GM10847 (cell line): ENCODE measurements around the gene PEX26.
A peak's percentile ranks its signal among the peaks of the same experiment; 100 is the strongest.

Experiments used
- POLR2A ChIP-seq: IDR thresholded peaks from 2 replicates; pipeline ENCODE4 v1.6.1; 2011; ENCODE audit not compliant: insufficient read length; ENCODE audit errors: extremely low read depth

PEX26 gene

GRCh38 chr22:18077639-18078328, at the start of gene PEX26:
Gene PEX26 (plus strand): TSS chr22:18077990. CDS start chr22:18078377, 387 bp downstream.
- TF ChIP-seq POLR2A, result peak; percentile 51

GRCh38 chr22:18028817-18029527, 48.8 kb upstream of the PEX26 start:
- no peak for TF ChIP-seq POLR2A

GRCh38 chr22:18029686-18030267, 48.0 kb upstream of the PEX26 start:
- TF ChIP-seq POLR2A, result no peak

GRCh38 chr22:18031695-18032454, 45.9 kb upstream of the PEX26 start:
- TF ChIP-seq POLR2A, result no peak

GRCh38 chr22:18032455-18033101, 45.2 kb upstream of the PEX26 start:
- no peak for TF ChIP-seq POLR2A

- no peak for TF ChIP-seq POLR2A
These were observed 44.4 kb upstream of the PEX26 start for GRCh38 chr22:18033204-18033998.

GRCh38 chr22:18034076-18034475, 43.7 kb upstream of the PEX26 start:
- no peak for TF ChIP-seq POLR2A

- TF ChIP-seq POLR2A, result no peak
These were observed 42.0 kb upstream of the PEX26 start for GRCh38 chr22:18035751-18036150.

- TF ChIP-seq POLR2A, result no peak
These were observed 35.1 kb upstream of the PEX26 start for GRCh38 chr22:18042685-18043084.

GRCh38 chr22:18044548-18045271, 33.1 kb upstream of the PEX26 start:
- no peak for TF ChIP-seq POLR2A

- no peak for TF ChIP-seq POLR2A
These were observed 32.0 kb upstream of the PEX26 start for GRCh38 chr22:18045794-18046193.

GRCh38 chr22:18048041-18048440, 29.7 kb upstream of the PEX26 start:
- TF ChIP-seq POLR2A, result no peak

- TF ChIP-seq POLR2A, result no peak
These were observed 29.3 kb upstream of the PEX26 start for GRCh38 chr22:18048441-18048898.
